Astrocyte (in vitro differentiated cells and primary cell): ENCODE measurements around the gene SH3BGRL2. TPM values are rescaled to one million over a fixed set of nuclear protein-coding genes. Genes with fewer than 3 reads are reported as not detected.
"Not testable (repeated sequence)": the region's sequence is repeated elsewhere in the genome, so short reads cannot be mapped to it uniquely, and the experiment has no call there.

Source experiments
- DNase-seq: peaks from one replicate; pipeline ENCODE4 v3.0.0-alpha.2; 2010; ENCODE audit warnings: low read depth
- FAIRE-seq: peaks from 2 replicates; lab custom pipeline; 2011; peaks lifted over from hg19 to GRCh38; lab: Jason Lieb, UNC
- H2AFZ ChIP-seq: 2 replicates; pipeline ENCODE4 v1.6.0; 2012; ENCODE audit warnings: low read depth, low read length, inconsistent platforms
- H3K27ac ChIP-seq: 2 replicates; pipeline ENCODE4 v1.5.1; 2011; ENCODE audit warnings: low read depth, low read length, inconsistent platforms
- H3K27me3 ChIP-seq: 2 replicates; pipeline ENCODE4 v1.6.0; 2011; ENCODE audit warnings: low read length, inconsistent platforms; ENCODE audit not compliant: insufficient read depth
- H3K36me3 ChIP-seq: 2 replicates; pipeline ENCODE4 v1.5.1; 2011; ENCODE audit warnings: low read length, inconsistent platforms; ENCODE audit not compliant: insufficient read depth
- H3K4me1 ChIP-seq: 2 replicates; pipeline ENCODE4 v1.5.1; 2011; ENCODE audit warnings: low read length, inconsistent platforms; ENCODE audit not compliant: insufficient read depth
- H3K4me2 ChIP-seq: 2 replicates; pipeline ENCODE4 v1.6.0; 2012; ENCODE audit warnings: low read length, inconsistent platforms
- H3K4me3 ChIP-seq: 2 replicates; pipeline ENCODE4 v1.5.1; 2011; ENCODE audit warnings: low read depth, mild to moderate bottlenecking, low read length, inconsistent platforms; ENCODE audit not compliant: insufficient read depth
- H3K79me2 ChIP-seq: 2 replicates; pipeline ENCODE4 v1.6.0; 2012; ENCODE audit warnings: mild to moderate bottlenecking, low read length, inconsistent platforms; ENCODE audit not compliant: insufficient read depth
- H3K9ac ChIP-seq: 2 replicates; pipeline ENCODE4 v1.6.0; 2012; ENCODE audit warnings: mild to moderate bottlenecking, low read length, inconsistent platforms
- H3K9me3 ChIP-seq: 2 replicates; pipeline ENCODE4 v1.5.1; 2012; ENCODE audit warnings: low read depth, mild to moderate bottlenecking, low read length, inconsistent platforms; ENCODE audit not compliant: insufficient read depth
- H4K20me1 ChIP-seq: 2 replicates; pipeline ENCODE4 v1.6.0; 2012; ENCODE audit warnings: low read length, inconsistent platforms; ENCODE audit not compliant: insufficient read depth
- H3K27ac Mint-ChIP-seq: one replicate; pipeline ENCODE4 v1.8.0; 2021; ENCODE audit warnings: mild to moderate bottlenecking, mixed read lengths; ENCODE audit not compliant: unreplicated experiment
- H3K27me3 Mint-ChIP-seq: one replicate; pipeline ENCODE4 v1.8.0; 2021; ENCODE audit warnings: low read depth, mixed read lengths; ENCODE audit not compliant: unreplicated experiment
- H3K36me3 Mint-ChIP-seq: one replicate; pipeline ENCODE4 v1.8.0; 2021; ENCODE audit warnings: low read depth, mixed read lengths; ENCODE audit not compliant: unreplicated experiment
- H3K4me1 Mint-ChIP-seq: one replicate; pipeline ENCODE4 v1.8.0; 2021; ENCODE audit warnings: low read depth, mixed read lengths; ENCODE audit not compliant: unreplicated experiment
- H3K4me3 Mint-ChIP-seq: one replicate; pipeline ENCODE4 v1.8.0; 2021; ENCODE audit warnings: mild to moderate bottlenecking, moderate library complexity, mixed read lengths; ENCODE audit not compliant: unreplicated experiment
- H3K9me3 Mint-ChIP-seq: one replicate; pipeline ENCODE4 v1.8.0; 2021; ENCODE audit warnings: mild to moderate bottlenecking, mixed read lengths; ENCODE audit not compliant: unreplicated experiment
- EZH2 ChIP-seq: IDR thresholded peaks from 2 replicates; pipeline ENCODE4 v1.6.1; 2012; ENCODE audit warnings: mild to moderate bottlenecking, low read length, inconsistent platforms; ENCODE audit not compliant: insufficient read depth
- total RNA-seq: library from RNA; stranded (reverse); gene quantifications from 2 replicates; pipeline ENCODE4 v1.2.1, GENCODE V29; 2021
- TF ChIP-seq, protein P1 (sequence below): IDR thresholded peaks from 2 replicates; pipeline ENCODE4 v1.5.1; 2011; ENCODE audit warnings: low read depth, mild to moderate bottlenecking, inconsistent platforms, low read length, moderate library complexity; ENCODE audit not compliant: insufficient read depth

SH3BGRL2 gene
- total RNA-seq, 1 donor from 2014 or later = 15.9 TPM

DNA sequence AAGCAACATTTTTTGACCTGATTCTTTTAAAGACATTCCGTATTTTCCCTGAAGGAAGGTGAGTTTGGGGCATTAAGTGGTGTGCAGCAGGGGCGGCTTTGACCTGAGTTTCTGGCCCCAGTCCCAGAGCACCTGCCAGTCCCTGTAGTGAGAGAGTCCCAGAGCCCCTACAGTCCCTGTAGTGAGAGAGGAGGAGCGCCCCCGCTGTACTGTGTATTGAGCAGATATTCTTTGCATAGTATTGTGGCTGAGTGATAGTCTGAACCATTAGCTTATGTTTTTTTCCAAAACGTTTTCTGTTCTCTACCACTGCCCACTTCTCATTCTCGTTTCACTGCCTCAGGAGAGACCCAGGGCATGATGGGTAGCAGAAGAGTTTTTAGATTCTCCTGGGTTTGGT, 17.2 kb upstream of the SH3BGRL2 start:
- TF ChIP-seq EZH2 = no peak
- TF ChIP-seq, protein P1, sequence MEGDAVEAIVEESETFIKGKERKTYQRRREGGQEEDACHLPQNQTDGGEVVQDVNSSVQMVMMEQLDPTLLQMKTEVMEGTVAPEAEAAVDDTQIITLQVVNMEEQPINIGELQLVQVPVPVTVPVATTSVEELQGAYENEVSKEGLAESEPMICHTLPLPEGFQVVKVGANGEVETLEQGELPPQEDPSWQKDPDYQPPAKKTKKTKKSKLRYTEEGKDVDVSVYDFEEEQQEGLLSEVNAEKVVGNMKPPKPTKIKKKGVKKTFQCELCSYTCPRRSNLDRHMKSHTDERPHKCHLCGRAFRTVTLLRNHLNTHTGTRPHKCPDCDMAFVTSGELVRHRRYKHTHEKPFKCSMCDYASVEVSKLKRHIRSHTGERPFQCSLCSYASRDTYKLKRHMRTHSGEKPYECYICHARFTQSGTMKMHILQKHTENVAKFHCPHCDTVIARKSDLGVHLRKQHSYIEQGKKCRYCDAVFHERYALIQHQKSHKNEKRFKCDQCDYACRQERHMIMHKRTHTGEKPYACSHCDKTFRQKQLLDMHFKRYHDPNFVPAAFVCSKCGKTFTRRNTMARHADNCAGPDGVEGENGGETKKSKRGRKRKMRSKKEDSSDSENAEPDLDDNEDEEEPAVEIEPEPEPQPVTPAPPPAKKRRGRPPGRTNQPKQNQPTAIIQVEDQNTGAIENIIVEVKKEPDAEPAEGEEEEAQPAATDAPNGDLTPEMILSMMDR = no peak
- no peaks in the 10 kb centered on the region for H3K27me3 ChIP-seq
- H3K27ac ChIP-seq = no peak overlapping the region
- H4K20me1 ChIP-seq = no peaks in the 10 kb centered on the region
- no peak for FAIRE-seq
- H3K4me3 ChIP-seq = no peak overlapping the region
- Mint-ChIP-seq H3K4me3 (no peak overlapping the region), H3K27ac (no peak overlapping the region), H3K36me3 (no peaks in the 10 kb centered on the region), H3K9me3 (peaks cover 2% of the 10 kb centered on the region), H3K4me1 (peaks cover 2% of the 10 kb centered on the region), H3K27me3 (no peaks in the 10 kb centered on the region)
- no peaks in the 10 kb centered on the region for H3K9me3 ChIP-seq
- H3K4me2 ChIP-seq = no peak overlapping the region
- H3K4me1 ChIP-seq = no peaks in the 10 kb centered on the region
- no peak for DNase-seq
- H3K36me3 ChIP-seq = no peaks in the 10 kb centered on the region
- H3K9ac ChIP-seq = no peak overlapping the region
- H3K79me2 ChIP-seq = no peaks in the 10 kb centered on the region
- H2AFZ ChIP-seq = no peak overlapping the region

DNA sequence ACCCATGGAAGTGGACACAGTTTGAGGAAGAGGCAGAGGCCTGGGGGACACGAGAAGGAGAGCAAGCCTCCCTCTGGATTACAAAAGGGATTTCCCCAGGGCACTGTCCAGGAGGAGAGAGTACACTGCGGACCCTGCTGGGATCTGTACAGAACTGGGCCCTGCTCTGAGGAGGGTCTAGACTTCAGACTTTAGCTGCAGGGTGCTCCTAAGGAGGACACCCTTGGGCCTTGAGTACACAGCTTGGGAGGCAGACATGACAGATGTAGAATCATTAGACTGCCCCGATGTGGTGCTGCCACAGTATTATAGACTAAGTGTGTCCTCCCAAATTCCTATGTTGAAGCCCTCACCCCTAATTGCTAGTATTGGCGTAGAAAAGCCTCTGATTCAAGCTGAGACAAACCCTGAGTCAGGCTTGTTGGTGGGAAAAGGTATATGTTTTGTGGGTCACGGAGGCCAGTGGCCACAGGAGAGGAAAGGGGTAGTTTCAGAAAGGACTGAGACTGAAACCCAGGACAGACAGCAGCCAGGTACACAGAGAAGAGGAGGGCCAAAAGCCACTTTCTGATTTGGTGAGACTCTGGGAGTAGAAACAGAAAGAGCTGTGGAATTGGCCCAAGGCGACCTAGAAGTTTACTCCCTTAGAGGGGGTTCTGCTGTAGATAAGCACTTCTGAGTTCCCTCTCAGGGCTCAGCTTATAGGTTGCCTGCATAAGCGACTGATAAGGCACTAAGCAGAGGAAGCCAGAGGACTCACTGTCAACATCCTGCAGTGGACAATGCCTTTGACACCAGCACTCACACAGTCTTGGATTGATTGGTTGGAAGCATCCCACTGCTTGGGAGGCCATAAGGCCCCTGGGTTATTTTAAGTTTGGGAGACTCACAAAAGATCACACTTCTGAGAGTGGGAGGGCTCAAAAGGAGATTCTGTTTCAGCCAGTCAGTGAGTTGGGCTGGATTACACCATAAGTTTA, 16.5 kb upstream of the SH3BGRL2 start:
- Histone ChIP-seq H3K9ac (no peak overlapping the region), H3K9me3 (no peaks in the 10 kb centered on the region), H3K27me3 (no peaks in the 10 kb centered on the region), H3K79me2 (no peaks in the 10 kb centered on the region), H3K4me1 (no peaks in the 10 kb centered on the region), H2AFZ (no peak overlapping the region), H3K36me3 (no peaks in the 10 kb centered on the region), H3K4me2 (no peak overlapping the region), H4K20me1 (no peaks in the 10 kb centered on the region), H3K4me3 (no peak overlapping the region), H3K27ac (no peak overlapping the region)
- DNase-seq (no peak), FAIRE-seq (no peak)
- no peaks in the 10 kb centered on the region for H3K27me3 Mint-ChIP-seq
- H3K4me3 Mint-ChIP-seq = no peak overlapping the region
- H3K9me3 Mint-ChIP-seq = peaks cover 2% of the 10 kb centered on the region
- H3K4me1 Mint-ChIP-seq = no peaks in the 10 kb centered on the region
- no peak overlapping the region for H3K27ac Mint-ChIP-seq
- TF ChIP-seq EZH2 = no peak
- TF ChIP-seq, protein P1 = no peak
- H3K36me3 Mint-ChIP-seq = no peaks in the 10 kb centered on the region

GRCh38 chr6:79617518-79617941, 13.6 kb upstream of the SH3BGRL2 start:
- H3K36me3 ChIP-seq = no peaks in the 10 kb centered on the region
- Mint-ChIP-seq H3K27ac (no peak overlapping the region), H3K4me3 (no peak overlapping the region), H3K9me3 (peaks cover 4% of the 10 kb centered on the region), H3K27me3 (peaks cover 3% of the 10 kb centered on the region), H3K4me1 (no peaks in the 10 kb centered on the region), H3K36me3 (no peaks in the 10 kb centered on the region)
- TF ChIP-seq, protein P1 = no peak
- TF ChIP-seq EZH2 = no peak
- H3K4me1 ChIP-seq = no peaks in the 10 kb centered on the region
- H3K9ac ChIP-seq = no peak overlapping the region
- no peaks in the 10 kb centered on the region for H4K20me1 ChIP-seq
- H2AFZ ChIP-seq = no peak overlapping the region
- DNase-seq (no peak), FAIRE-seq (no peak)
- no peaks in the 10 kb centered on the region for H3K27me3 ChIP-seq
- H3K4me2 ChIP-seq = no peak overlapping the region
- no peaks in the 10 kb centered on the region for H3K9me3 ChIP-seq
- no peak overlapping the region for H3K27ac ChIP-seq
- H3K79me2 ChIP-seq = no peaks in the 10 kb centered on the region
- H3K4me3 ChIP-seq = no peak overlapping the region

DNA sequence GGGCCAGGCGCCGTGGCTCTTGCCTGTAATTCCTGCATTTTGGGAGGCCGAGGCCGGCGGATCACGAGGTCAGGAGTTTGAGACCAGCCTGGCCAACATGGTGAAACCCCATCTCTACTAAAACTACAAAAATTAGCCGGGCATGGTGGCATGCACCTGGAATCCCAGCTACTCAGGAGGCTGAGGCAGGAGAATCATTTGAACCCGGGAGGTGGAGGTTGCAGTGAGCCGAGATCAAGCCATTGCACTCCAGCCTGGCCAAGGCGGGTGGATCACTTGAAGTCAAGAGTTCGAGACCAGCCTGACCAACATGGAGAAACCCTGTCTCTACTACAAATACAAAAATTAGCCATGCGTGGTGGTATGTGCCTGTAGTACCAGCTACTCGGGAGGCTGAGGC, 12.7 kb upstream of the SH3BGRL2 start:
- H2AFZ ChIP-seq, H3K79me2 ChIP-seq, H3K27ac ChIP-seq, H3K4me3 ChIP-seq, FAIRE-seq, H3K9me3 Mint-ChIP-seq, H3K27me3 Mint-ChIP-seq, H4K20me1 ChIP-seq, H3K4me3 Mint-ChIP-seq, H3K9ac ChIP-seq, H3K4me2 ChIP-seq, DNase-seq, H3K4me1 ChIP-seq, H3K36me3 ChIP-seq, H3K27ac Mint-ChIP-seq, H3K9me3 ChIP-seq, H3K36me3 Mint-ChIP-seq, H3K4me1 Mint-ChIP-seq, H3K27me3 ChIP-seq: not testable (repeated sequence)
